ENCODE measurements around the gene BICRAL.

The BICRAL gene

GRCh38 chr6:42762950-42763349 lies 18.9 kb upstream of the BICRAL start:
- CTCF ChIA-PET, result interaction anchor here (1.5 kb wide), 1 partner anchor 135 kb away, joined by 3 read pairs; no protein-coding TSS in a partner anchor
- no peak overlapping the region for H3K4me3 ChIP-seq (ENCODE audit: low read depth, low read length)
- no peak for DNase-seq (ENCODE audit: low read depth, low spot score)
- TF ChIP-seq CTCF (IDR thresholded peaks at IDR 0.05; ENCODE audit: insufficient read depth, low read length, missing control alignments), result no peak
- POLR2A ChIA-PET, result no interaction called here

- TF ChIP-seq CTCF (IDR thresholded peaks at IDR 0.05; ENCODE audit: insufficient read depth, low read length, missing control alignments), result no peak
- POLR2A ChIA-PET, result interaction anchor here (0.6 to 1.7 kb wide), 2 partner anchors 9 to 17 kb away, joined by 3 to 8 read pairs; partner anchors contain the start of gene BICRAL
- CTCF ChIA-PET, result interaction anchor here (0.8 to 1.8 kb wide), 2 partner anchors 17 to 39 kb away, joined by 3 to 7 read pairs; no protein-coding TSS in a partner anchor
Measured at GRCh38 chr6:42764911-42765648, 16.8 kb upstream of the BICRAL start.

GRCh38 chr6:42766163-42766670 lies 15.6 kb upstream of the BICRAL start:
- no peak for DNase-seq (ENCODE audit: low read depth, low spot score)
- POLR2A ChIA-PET, result interaction anchor here (1.0 to 1.7 kb wide), 2 partner anchors 16 to 20 kb away, joined by 8 read pairs; partner anchors contain the start of genes BICRAL and TBCC
- no peak overlapping the region for H3K4me3 ChIP-seq (ENCODE audit: low read depth, low read length)

More at GRCh38 chr6:42764911-42765648, 16.8 kb upstream of the BICRAL start:
- DNase-seq (ENCODE audit: low read depth, low spot score), result no peak
- H3K4me3 ChIP-seq (ENCODE audit: low read depth, low read length), result no peak overlapping the region

GRCh38 chr6:42769051-42769450 lies 12.8 kb upstream of the BICRAL start:
- ChIA-PET CTCF (no interaction called here), POLR2A (interaction anchor here (0.7 to 0.9 kb wide), 2 partner anchors 12 to 14 kb away, joined by 3 to 4 read pairs; partner anchors contain the start of gene BICRAL)
- no peak for TF ChIP-seq CTCF (IDR thresholded peaks at IDR 0.05; ENCODE audit: insufficient read depth, low read length, missing control alignments)
- no peak overlapping the region for H3K4me3 ChIP-seq (ENCODE audit: low read depth, low read length)
- no peak for DNase-seq (ENCODE audit: low read depth, low spot score)

More at GRCh38 chr6:42766163-42766670, 15.6 kb upstream of the BICRAL start:
- CTCF ChIA-PET, result interaction anchor here (0.8 to 1.8 kb wide), 2 partner anchors 40 to 125 kb away, joined by 3 to 7 read pairs; a partner anchor contains a TSS
- no peak for TF ChIP-seq CTCF (IDR thresholded peaks at IDR 0.05; ENCODE audit: insufficient read depth, low read length, missing control alignments)

- no peak for DNase-seq (ENCODE audit: low read depth, low spot score)
- no peak overlapping the region for H3K4me3 ChIP-seq (ENCODE audit: low read depth, low read length)
- ChIA-PET POLR2A (interaction anchor here (0.7 kb wide), 1 partner anchor 11 kb away, joined by 4 read pairs; the partner anchor contains the start of gene BICRAL), CTCF (interaction anchor here (0.9 kb wide), 1 partner anchor 44 kb away, joined by 3 read pairs; no protein-coding TSS in a partner anchor)
- TF ChIP-seq CTCF (IDR thresholded peaks at IDR 0.05; ENCODE audit: insufficient read depth, low read length, missing control alignments), result no peak
Measured at GRCh38 chr6:42769836-42770235, 12.0 kb upstream of the BICRAL start.

- H3K4me3 ChIP-seq (ENCODE audit: low read depth, low read length), result no peak overlapping the region
- no peak for DNase-seq (ENCODE audit: low read depth, low spot score)
- no peak for TF ChIP-seq CTCF (IDR thresholded peaks at IDR 0.05; ENCODE audit: insufficient read depth, low read length, missing control alignments)
- ChIA-PET POLR2A (interaction anchor here (1.4 kb wide), 1 partner anchor 25 kb away, joined by 5 read pairs; the partner anchor contains the start of gene TBCC), CTCF (no interaction called here)
Measured at GRCh38 chr6:42771741-42772100, 10.1 kb upstream of the BICRAL start.
